Measurements from ENCODE around the gene DNAL1.

Gene DNAL1

DNA sequence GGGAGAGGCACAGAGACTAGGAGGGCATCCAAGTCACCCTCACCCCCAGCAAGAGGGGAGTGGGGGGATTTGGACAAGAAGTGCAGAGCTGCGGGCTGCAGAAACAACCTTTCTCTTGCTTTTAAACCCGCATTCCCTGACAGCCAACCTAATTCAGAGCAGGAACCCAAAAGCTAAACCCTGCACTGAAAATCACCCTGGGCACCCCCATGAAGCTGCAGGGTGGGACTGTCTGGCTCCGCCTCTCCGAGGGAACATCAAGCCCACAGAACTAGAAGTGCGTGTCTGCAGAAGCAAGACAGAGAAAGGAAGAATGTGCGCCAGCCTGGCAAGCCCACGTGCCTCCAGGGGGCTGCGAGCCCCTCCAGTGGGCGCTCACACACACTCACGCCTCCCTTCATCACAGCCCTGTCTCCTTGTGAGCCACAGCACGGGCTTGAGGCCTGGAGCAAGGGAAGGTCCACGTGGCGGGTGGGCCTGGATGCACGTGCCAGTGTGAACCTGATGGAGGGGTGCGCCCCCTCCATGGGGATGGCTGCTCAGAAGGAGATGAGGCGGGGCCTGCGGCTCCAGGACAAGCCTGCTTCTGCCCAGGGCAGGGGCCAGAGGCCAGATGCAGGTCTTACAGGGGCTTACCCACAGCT lies 97.2 kb downstream of the DNAL1 start:
- no peak for DNase-seq (ENCODE audit: low read depth in 1 of 2, low spot score in 1 of 2)

DNA sequence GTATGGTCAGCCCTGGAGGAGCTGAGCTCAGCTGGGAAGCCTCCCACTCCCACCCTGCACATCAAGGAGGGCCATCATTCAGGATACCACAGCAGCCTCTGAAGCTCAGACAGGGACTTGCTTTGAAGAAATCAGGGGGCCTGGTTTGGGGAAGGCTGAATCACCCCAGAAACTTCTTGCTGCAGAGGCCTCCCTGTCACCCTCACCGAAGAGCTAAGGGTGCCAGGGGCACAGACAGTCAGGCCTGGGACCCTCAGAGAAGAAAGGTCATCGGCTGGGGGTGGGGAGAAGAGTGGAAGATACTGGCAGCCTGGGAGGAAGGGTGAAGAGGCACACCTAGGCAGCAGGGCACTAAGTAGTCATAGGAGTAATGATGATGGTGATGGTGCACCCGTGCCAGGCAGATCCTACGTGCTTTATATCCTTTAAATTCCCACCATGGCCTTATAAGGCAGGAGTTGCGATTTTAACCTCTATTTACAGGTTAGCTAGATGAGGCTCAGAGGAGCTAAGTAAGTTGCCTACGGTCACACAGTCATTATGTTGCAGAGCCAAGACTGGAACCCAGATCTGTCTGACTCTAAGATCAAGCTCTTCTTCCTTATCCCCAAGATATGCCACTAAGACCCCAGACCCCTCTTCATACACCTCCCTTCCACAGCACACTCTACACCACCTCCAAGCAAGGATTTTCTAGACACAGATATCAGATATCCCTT lies 97.9 kb downstream of the DNAL1 start:
- no peak for DNase-seq (ENCODE audit: low read depth in 1 of 2, low spot score in 1 of 2)

DNA sequence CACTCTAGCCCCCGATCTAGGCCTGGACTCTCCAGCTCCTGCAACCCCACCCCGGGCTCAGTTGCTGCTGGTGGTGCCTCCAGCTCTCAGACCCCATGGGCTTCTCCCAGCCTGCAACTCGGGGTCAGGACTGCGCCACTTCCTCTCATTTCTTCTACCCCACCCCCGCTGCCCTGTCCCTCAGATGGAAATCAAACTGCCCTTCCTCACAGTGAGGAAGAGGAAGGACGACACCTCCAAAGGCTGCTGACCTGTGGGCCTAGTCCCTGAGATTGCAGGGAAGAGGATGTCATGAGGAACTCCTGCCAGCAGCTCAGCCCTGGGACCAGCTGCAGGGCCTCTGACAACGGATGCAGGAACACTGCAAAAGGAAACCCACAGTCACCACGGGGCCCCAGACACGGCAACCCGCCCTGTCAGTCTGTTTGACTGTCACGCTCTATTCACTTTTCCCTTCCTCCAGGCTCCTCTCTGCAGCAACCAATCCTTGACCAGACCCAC lies 98.7 kb downstream of the DNAL1 start:
- peak; percentile 34 to 46 for DNase-seq (ENCODE audit: low read depth in 1 of 2, low spot score in 1 of 2)

DNA sequence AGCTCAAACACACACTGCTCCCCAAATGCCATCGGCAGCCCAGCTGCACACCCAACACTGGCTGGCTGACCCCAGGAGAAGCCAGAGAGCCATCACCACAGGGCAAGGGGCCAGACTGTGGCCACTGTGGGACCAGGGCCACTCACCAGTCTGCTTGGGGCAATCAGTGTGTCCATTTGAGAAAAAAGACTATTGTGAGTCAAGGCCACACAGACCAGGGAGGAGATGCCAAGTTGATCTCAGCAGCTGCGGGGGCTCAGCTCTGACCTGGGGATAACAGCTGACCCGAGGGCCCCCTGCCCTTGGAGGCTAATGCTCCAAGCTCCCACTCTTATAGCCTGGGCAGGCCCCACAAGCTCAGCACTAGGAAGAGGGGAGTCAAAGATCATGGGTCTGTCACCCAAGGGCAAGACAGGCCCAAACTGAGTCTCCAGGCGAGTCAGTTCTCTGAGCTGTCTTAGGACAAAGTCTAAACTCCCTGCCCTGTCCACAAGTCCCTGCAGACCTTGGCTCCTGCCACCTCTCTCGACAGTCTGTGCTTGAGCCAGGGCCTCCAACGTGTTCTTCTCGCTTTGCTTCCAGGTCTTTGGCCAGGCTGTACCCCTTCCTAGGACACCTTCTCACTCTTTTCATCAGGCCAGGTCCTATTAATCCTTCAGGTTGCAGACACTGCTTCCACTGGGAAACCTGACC lies 99.5 kb downstream of the DNAL1 start:
- no peak for DNase-seq (ENCODE audit: low read depth in 1 of 2, low spot score in 1 of 2)

DNA sequence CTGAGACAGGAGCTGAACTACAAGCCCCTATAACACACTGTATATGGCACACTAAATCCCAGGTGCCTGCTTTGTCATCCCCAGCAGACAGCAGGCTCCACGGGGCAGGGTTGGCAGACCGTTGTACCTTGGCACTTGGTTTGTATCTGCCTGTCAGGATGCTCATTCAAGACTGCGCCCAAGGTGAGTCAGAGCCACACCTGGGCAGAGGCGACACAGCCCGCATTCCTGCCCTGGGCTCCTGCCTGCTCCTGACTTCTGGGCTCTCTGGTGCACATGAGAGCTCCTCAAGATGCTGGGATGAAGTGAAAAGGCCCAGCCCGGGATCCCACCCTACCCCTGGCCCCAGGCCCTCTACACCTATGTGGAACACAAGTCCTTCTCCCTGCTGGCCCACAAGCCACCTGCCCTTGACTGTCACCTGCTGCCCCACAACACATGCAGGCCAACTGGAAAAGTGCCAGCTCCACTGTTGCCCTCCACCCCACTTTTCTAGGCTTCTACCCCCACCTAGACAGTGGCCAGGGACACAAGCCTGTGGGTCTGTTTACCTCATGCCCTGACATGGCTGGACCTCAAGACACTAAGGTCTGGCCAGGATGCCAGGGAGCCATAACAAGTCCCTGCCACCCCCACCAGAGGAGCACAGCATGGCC lies 100.2 kb downstream of the DNAL1 start:
- DNase-seq (ENCODE audit: low read depth in 1 of 2, low spot score in 1 of 2) = no peak

DNA sequence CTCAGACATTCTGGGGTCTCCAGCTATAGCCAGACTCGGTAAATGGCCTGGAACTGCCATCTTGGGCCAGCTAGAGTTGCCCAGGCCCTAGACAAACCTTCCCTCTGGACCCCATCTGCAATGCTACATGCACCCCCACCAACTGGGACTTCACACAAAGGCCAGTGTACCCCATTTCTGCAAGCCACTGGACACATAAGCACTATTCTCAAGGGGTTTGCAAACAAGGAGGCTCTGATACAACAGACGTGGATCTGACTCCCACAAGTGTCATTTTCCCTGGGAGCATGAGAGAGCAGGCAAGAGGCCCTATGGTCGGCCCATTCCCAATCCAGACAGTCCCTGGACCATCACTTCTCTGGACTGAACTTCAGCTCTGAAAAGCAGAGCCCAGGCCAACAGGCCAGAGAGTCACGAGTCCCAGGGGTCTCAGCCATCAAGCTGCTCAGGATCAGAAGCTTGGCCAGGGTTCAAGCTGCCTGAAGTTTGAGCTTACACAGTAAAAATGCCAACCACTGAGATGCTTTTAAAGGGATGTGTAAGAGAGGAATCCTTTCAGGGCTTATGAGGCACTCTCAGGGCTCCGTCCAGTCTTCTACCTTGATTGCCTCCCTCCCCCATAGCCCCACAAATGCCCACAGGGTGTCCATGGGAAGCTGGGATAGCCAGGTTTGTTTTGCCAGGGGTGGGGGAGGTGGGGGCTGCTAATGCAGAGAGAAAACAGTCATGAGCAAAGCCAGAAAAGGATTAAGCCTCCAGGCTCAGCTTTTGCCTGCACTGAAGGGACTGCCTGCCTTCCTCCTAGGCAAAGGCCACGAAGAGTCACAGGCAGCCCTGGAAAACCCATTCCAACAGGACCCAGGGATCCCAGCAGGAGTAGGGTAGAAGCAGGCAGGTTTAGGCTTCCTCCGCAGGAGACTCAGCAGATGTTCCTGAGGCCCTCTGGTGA lies 101.1 kb downstream of the DNAL1 start:
- DNase-seq (ENCODE audit: low read depth in 1 of 2, low spot score in 1 of 2) = no peak

DNA sequence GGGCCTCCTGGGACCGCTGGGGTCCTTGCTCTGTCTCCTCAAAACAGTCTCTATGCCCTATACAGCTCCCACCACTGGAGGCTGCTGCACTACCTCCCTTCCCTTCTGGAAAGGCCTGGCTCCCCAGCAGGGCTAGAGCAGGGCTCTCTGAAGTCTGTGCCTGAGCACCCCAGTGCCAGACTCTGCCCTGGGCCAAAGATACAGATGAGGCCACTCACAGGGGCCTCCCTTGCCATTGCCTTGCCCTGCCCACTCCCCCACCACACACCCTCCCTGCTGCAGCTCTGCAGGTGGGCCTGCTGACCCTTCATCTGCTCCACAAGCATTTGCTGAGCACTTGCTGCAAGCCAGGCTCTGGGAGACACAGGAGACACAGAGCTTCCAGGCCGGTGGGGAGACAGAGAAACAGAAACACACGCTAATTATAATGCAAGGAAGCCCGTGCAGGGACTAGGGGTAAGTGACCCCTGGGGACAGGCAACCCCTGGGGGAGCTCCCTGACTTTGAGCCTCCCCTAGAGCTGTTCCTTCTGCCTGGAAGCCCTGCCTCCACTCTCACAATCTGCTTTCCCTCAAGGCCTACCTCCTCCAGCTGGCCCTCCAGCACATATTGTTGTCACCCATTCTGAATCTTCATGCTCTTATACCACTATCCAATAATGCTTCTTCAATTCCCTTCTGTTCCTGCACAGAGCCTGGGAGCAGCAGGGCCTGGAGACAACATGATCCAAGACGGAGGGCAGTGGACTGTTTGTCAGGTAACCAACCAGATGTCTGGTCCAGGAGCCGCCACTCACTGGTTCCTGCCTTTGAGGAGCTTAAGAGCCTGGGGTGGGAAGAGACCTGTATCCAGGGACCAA lies 102.0 kb downstream of the DNAL1 start:
- no peak for DNase-seq (ENCODE audit: low read depth in 1 of 2, low spot score in 1 of 2)

DNA sequence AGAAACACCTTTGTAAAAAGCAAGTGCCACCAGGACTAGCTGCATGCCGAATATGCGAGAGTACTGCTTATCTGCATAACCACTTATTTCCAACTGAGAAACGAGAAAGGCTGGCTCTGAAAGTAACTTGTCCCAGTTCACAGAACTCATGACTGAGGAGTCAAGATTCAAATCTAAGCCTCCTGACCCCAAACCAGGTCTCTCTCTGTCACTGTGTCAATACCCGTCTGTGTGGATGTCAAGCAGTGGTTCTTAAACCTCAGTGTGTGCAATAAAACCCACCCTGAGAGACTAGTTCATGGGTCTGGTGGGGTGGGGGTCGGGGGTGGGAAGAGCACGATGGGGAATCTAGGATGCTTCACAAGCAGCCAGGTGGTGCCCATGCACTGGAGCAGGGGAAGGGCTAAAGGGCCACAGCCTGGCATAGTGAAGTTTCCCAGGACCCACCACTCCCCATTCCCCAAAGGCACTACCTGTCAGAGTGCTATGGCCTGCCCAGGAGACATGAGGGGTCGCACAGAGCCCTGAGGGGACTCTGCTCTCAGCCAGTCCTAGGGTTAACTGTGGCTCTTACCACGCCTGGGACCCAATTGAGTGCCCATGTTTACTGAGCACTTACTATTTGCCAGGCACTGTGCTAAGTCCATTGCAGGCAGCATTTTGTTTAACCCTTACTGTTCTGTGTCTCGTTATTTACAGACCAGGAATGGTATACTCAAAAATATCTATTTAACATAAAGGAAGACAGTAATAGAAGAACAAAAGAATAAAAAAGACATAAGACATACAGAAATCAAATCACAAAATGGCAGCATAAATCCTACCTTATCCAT lies 102.8 kb downstream of the DNAL1 start:
- DNase-seq (ENCODE audit: low read depth in 1 of 2, low spot score in 1 of 2) = no peak

DNA sequence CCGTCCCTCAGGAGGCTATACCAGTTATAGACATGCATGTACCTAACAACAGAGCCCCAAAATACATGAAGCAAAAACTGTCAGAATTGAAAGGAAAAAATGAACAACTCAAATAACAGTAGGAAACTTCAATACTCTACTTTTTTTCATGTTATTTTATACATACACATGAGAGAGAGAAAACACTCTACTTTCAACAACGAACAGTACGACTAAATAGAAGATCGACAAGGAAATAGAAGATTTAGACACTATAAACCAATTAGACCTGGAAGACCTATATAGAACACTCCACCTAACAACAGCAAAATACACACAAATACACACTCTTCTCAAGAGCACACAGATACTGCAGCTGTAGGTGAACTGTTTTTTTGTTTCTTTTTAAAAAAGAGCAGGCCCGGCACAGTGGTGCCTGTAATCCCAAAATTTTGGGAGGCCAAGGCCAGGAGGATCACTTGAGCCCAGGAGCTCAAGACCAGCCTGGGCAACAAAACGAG lies 104.1 kb downstream of the DNAL1 start:
- DNase-seq (ENCODE audit: low read depth in 1 of 2, low spot score in 1 of 2) = no peak

DNA sequence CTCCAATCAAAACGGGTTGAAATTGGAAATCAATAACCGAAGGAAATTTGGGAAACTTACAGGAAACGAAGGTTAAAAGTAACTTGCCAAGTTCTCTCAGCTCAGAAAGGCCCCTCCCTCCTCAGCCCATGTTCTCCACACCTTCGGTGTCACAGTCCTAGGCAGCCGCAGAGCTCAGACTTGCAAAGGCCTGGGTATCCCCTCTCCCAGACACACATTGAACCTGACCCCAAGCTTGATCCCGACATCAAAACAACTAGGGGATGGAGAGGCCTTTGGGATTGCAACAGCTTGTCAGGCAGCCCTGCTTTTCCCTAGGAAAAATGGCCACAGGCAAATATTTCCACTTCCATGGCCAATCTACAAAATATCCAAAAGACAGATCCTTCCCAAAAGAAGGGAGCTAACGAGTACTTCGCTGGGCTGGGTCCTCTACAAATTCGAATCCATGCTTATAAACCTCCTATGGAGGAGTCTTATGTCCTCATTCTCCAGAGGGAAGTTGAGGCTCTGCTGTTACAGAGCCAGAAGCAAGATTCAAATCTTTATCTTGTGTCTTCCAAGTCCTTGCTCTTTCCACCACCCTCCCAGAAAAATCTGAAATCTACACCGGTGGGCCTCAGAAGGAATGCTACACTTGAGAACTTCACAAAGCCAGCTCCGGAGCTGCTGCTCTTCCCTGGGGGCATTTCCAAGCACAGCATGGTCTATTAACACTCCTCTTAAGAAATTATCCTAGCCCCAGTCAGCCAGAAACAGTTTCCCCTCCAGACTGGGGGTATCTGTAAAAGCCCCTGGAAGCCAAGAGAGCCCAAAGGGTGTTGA lies 105.1 kb downstream of the DNAL1 start:
- no peak for DNase-seq (ENCODE audit: low read depth in 1 of 2, low spot score in 1 of 2)

DNA sequence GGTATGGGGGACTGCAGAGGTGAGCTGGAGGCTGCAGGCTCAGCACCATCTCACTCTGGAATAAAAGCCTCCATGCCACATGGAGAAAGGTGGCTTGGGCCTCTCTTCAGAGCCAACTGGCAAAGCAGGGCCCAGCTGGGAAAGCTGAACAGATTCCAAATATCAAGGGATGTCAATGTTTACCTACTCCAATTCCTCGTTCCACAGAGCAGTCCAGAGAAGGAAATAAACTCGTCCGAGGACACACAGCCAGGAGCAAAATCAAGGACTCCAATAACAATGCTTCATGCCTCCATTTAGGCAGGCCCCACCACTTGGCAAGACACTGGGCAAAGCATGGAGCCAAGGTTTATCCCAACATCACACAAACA lies 105.7 kb downstream of the DNAL1 start:
- DNase-seq (ENCODE audit: low read depth in 1 of 2, low spot score in 1 of 2) = no peak

DNA sequence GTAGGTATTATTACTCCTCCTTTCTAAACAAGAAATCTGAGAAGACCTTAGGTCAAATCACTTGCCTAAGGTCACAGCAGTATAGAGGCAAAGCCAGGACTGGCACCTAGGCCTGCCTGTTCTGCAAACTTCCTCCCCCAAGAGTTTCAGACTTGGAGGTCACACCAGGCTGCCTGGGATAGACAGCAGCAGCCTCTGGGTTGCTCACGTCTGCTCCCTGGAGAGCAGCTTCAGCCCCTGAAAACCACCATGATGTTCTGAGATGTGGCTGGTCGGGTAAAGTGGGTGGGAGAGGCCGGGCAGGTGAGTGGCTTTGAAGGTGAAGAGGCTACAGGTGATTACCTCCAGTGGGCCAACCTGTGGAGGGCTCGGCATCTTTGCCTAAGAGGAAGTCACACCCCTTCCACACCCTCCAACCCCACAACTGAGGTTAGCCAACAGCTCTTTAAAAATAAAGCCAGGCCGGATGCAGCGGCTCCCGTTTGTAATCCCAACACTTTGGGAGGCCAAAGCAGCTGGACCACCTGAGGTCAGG lies 106.4 kb downstream of the DNAL1 start:
- no peak for DNase-seq (ENCODE audit: low read depth in 1 of 2, low spot score in 1 of 2)

DNA sequence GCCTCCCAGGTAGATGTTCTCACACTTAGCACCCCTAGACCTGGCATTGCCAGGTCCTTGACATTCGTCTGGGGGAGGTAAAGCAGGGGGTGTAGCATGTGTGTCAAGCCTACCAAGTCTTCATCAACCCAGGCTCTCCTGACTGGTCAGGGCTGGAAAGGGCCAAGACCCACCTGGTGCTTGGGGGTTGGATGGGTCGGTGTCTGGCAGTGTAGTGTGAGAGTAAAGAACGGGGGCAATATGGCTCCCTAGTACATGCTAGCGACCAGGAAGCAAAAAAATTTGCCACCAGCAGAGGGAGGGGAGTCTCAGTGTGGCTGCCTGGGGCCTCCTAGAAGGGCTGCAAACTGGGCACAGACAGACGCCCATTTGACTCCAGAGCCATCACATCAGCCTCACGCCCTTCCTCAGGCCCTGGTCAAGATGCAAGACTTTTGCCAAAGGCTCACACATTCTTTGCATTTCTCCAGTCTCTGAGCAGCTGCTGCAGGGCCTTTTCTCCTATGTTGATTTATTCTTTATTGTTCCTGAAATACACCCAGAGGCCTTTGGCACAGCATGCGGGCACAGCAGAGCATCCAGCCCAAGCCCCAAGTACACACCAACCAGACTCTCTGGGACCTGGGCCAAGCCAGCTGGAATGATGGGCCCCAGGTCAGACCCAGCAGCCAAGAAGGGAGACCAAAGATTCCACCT lies 107.7 kb downstream of the DNAL1 start:
- DNase-seq (ENCODE audit: low read depth in 1 of 2, low spot score in 1 of 2) = no peak
